Neural crest cell (in vitro differentiated cells): ENCODE results near the gene ZDHHC20. TPM values are rescaled to one million over a fixed set of nuclear protein-coding genes. Genes with fewer than 3 reads are reported as not detected.

Experiments
- DNase-seq: peaks from one replicate; pipeline ENCODE4 v3.0.0; 2021; ENCODE audit warnings: low read depth, mixed read lengths, low spot score
- H3K27ac Mint-ChIP-seq: one replicate; pipeline ENCODE4 v1.8.0; 2021; ENCODE audit warnings: mild to moderate bottlenecking, mixed read lengths; ENCODE audit not compliant: unreplicated experiment
- H3K27me3 Mint-ChIP-seq: 2 replicates; pipeline ENCODE4 v1.8.0; 2021; ENCODE audit warnings: low read depth, mild to moderate bottlenecking, mixed read lengths
- H3K36me3 Mint-ChIP-seq: 2 replicates; pipeline ENCODE4 v1.8.0; 2021; ENCODE audit warnings: low read depth, mild to moderate bottlenecking, mixed read lengths
- H3K4me1 Mint-ChIP-seq: 2 replicates; pipeline ENCODE4 v1.8.0; 2021; ENCODE audit warnings: mixed read lengths
- H3K4me3 Mint-ChIP-seq: one replicate; pipeline ENCODE4 v1.8.0; 2021; ENCODE audit warnings: mild to moderate bottlenecking, mixed read lengths
- H3K9me3 Mint-ChIP-seq: 2 replicates; pipeline ENCODE4 v1.8.0; 2021; ENCODE audit warnings: mixed read lengths
- total RNA-seq: library from RNA; stranded (reverse); gene quantifications from 2 replicates; pipeline ENCODE4 v1.2.1, GENCODE V29; 2021
- TF ChIP-seq, protein P1 (sequence below): fragments of 200-600 bp; sonication (generic); conservative IDR thresholded peaks from 2 replicates; pipeline ENCODE4 v1.5.0; 2021; ENCODE audit warnings: antibody characterized with exemption, mild to moderate bottlenecking

The ZDHHC20 gene
- total RNA-seq, 1 donor from 2014 or later: 65.7 TPM

DNA sequence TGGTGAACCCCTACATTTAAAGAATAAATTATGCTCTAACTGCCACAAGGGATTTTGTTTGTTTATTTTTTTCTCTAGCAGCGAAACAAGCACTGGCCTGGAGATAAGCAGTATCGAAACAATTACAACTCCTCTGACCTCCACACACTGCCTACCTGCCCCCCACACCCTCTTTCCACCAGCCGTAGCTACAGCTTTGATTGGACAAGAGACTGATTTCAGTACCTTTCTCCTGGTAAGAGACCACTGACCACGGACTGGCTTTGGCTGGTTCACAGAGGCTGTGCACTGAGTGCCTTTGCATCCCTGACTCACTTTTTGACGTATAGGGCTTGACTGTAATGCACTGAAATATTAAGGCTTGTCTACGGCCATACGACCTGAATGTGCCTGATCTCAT is 7.4 kb upstream of the ZDHHC20 start:
- H3K36me3 Mint-ChIP-seq: peaks cover 4% of the 10 kb centered on the region
- DNase-seq: no peak
- no peaks in the 10 kb centered on the region for H3K27me3 Mint-ChIP-seq
- H3K27ac Mint-ChIP-seq: no peak overlapping the region
- H3K4me1 Mint-ChIP-seq: peaks cover 6% of the 10 kb centered on the region
- H3K9me3 Mint-ChIP-seq: peaks cover 11% of the 10 kb centered on the region
- no peak overlapping the region for H3K4me3 Mint-ChIP-seq
- TF ChIP-seq, protein P1, sequence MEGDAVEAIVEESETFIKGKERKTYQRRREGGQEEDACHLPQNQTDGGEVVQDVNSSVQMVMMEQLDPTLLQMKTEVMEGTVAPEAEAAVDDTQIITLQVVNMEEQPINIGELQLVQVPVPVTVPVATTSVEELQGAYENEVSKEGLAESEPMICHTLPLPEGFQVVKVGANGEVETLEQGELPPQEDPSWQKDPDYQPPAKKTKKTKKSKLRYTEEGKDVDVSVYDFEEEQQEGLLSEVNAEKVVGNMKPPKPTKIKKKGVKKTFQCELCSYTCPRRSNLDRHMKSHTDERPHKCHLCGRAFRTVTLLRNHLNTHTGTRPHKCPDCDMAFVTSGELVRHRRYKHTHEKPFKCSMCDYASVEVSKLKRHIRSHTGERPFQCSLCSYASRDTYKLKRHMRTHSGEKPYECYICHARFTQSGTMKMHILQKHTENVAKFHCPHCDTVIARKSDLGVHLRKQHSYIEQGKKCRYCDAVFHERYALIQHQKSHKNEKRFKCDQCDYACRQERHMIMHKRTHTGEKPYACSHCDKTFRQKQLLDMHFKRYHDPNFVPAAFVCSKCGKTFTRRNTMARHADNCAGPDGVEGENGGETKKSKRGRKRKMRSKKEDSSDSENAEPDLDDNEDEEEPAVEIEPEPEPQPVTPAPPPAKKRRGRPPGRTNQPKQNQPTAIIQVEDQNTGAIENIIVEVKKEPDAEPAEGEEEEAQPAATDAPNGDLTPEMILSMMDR: no peak

DNA sequence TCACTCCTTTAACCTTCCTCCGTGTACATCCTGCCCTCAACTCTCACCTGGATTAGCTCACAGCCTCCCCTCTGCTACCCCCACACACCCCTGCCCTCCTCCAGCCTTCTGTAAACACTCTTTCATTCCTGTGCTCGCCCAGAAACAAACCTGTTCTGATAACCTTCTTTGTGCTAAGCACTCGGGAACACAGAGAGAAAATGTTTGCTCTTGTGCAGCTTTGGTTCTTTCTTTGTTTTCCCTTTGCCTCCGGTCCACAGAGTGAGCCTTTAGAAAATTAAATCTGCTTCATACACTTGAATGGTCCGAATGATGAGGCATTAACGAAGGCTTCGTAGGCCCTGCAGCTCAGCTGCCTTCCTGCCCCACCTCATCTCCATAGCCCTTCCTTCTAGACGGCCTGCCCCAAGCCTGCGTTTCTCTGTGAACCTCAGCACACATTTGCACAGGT is 6.6 kb upstream of the ZDHHC20 start:
- H3K9me3 Mint-ChIP-seq: peaks cover 8% of the 10 kb centered on the region
- H3K36me3 Mint-ChIP-seq: peaks cover 3% of the 10 kb centered on the region
- no peak for DNase-seq
- peak overlapping the region; percentile 16 for H3K27ac Mint-ChIP-seq
- H3K4me3 Mint-ChIP-seq: no peak overlapping the region
- TF ChIP-seq, protein P1: no peak
- no peaks in the 10 kb centered on the region for H3K27me3 Mint-ChIP-seq
- H3K4me1 Mint-ChIP-seq: peaks cover 6% of the 10 kb centered on the region

DNA sequence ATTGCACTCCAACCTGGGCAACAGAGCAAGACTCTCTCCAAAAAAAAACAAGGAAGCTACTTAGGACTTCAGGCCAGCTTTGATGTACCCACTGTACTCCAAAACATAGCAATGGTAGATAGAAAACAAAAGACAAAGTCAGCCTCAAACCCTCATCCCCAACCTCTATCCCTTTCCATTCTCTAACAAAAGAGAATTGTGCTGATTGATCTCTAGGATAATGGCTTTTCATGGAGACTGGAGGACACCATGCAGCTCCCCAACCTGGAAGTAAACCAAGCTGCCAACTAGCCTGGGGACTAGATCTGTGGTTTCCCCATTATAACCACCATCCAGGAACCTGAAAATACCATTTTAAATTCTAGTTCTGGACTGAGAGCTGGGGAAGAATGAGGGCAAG is 4.3 kb upstream of the ZDHHC20 start:
- no peak for DNase-seq
- Mint-ChIP-seq H3K4me1 (peaks cover 12% of the 10 kb centered on the region), H3K36me3 (no peaks in the 10 kb centered on the region), H3K9me3 (peaks cover 2% of the 10 kb centered on the region), H3K27me3 (no peaks in the 10 kb centered on the region), H3K4me3 (no peak overlapping the region), H3K27ac (no peak overlapping the region)
- TF ChIP-seq, protein P1: no peak

DNA sequence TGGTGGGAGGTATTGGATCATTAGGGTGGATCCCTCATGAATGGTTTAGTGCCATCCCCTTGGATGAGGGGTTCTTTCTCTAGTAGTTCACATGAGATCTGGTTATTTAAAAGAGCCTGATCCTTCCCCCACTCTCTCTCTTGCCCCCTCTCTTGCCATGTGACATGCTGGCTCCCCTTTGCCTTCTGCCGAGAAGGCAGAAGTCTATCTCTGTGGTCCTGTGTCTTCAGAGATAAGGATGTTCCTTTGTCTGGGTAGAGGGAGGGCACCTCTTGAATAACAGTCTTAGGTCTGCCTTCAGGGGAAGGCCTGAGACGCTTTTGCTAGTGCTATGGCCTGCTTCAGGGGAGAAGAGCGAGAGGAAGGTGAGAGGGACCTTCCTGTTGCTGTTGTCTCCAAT is 2.0 kb upstream of the ZDHHC20 start:
- Mint-ChIP-seq H3K9me3 (peaks cover 2% of the 10 kb centered on the region), H3K4me3 (peak overlapping the region; percentile 92), H3K27ac (no peak overlapping the region), H3K4me1 (peaks cover 28% of the 10 kb centered on the region), H3K36me3 (peaks cover 4% of the 10 kb centered on the region), H3K27me3 (no peaks in the 10 kb centered on the region)
- DNase-seq: no peak
- TF ChIP-seq, protein P1: no peak

DNA sequence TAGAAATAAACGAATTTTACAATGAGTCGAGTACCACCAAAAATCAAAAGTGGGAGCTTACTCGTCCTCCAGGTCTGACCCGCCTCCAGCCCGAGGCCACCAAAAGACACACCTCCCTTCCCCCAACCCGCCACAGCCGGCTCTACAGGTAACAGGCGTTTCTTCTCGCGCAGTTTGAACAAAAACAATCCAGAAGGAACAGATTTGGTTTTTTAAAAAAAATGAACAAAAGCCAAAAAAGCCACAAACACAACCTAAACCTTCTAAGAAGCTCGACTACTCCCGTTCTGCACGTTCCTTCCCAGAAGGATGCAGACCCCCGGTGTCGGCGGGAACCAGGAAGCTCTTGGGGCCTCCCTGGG is 671 bp downstream of the ZDHHC20 start:
- no peaks in the 10 kb centered on the region for H3K27me3 Mint-ChIP-seq

More for the DNA sequence above, 671 bp downstream of the ZDHHC20 start:
- H3K36me3 Mint-ChIP-seq: peaks cover 13% of the 10 kb centered on the region
- H3K4me3 Mint-ChIP-seq: peak overlapping the region; percentile 96
- peak; percentile 12 for DNase-seq
- peaks cover 11% of the 10 kb centered on the region for H3K9me3 Mint-ChIP-seq
- H3K27ac Mint-ChIP-seq: peak overlapping the region; percentile 72
- H3K4me1 Mint-ChIP-seq: peaks cover 23% of the 10 kb centered on the region
- TF ChIP-seq, protein P1: no peak
